HG03139 (cell line): ENCODE measurements around the gene SURF1.
"Not testable (repeated sequence)": the region's sequence is repeated elsewhere in the genome, so short reads cannot be mapped to it uniquely, and the experiment has no call there.

ENCODE experiments used
- ATAC-seq: cut with Tn5 transposase; IDR thresholded peaks from one replicate; pipeline ENCODE4 v1.9.1; 2021; ENCODE audit not compliant: unreplicated experiment

Gene SURF1

DNA sequence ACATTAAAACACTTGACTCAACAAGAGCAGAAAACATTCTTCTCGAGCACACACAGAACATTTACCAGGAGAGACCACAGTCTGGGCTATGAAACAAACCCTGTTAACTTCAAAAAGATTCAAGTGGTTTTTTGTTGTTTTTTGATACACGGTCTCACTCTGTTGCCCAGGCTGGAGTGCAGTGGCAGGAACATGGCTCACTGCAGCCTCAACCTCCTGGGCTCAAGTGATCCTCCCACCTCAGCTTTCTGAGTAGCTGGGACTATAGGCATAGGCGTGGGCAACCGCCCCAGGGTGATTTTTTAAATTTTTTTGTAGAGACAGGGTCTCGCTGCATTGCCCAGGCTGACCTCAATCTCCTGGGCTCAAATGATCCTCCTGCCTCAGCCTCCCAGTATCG, 29.3 kb downstream of the SURF1 start:
- ATAC-seq = not testable (repeated sequence)

- no peak for ATAC-seq
Measured at GRCh38 chr9:133323991-133324703, 32.1 kb downstream of the SURF1 start.

DNA sequence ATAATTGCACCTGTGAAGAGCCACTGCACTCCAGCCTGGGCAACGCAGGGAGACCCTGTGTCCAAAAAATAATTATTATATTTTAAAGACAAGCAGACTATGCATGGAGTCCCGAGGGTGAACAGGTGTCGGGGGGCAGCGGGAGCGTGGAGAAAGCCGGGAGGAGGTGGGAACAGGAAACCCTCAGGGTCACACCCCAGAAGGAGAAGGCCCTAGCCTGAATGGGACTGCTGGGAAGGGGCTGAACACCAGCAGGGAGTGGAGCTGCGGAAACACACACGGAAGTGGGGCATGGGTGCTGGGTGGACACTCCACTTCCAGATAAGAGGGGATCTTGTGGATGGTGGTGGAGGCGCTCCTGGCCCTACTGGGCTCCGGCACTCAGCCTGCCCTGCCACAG, 33.1 kb downstream of the SURF1 start:
- no peak for ATAC-seq

DNA sequence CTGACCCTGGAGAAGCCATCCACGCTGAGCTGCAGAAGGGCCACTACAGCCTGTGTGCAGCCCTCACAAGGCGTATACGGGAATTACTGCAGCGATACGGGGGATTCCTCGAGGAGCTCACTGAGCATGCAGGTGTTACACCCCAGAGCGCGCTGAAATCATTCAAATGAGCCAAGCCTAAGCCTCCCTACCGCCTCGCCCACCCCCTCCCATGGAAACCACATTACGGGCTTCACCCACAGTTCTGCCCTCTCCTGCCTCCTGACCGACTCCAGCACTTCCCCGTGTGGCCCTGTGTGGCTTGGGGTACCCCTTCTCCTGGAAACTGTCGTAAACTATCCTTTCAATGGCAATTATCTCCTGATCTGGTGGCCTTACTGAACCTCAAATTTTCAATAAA, 33.6 kb downstream of the SURF1 start:
- ATAC-seq = no peak

DNA sequence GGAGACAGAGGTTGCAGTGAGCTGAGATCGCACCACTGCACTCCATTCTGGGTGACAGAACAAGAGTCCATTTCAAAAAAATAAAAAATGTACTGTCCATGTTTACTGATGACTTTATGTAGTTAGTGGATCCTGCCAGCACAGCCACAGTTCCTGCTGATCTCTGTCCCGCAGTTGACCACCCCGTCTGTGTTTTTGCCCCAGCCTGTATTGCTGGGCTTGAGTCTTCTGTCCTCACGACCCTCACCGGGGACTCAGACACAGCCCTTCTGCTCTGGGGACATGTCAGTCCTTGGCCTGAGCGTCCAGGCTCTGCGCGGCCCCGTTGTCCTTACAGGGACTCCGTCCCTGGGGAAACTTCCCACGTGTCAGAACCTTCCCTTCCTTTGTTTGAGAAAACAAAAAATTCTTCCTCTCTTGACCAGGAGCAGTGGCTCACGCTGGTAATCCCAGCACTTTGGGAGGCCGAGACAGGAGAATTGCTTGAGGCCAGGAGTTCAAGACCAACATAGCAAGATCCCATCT, 34.8 kb downstream of the SURF1 start:
- no peak for ATAC-seq

- ATAC-seq = no peak
Measured at GRCh38 chr9:133320421-133320881, 35.8 kb downstream of the SURF1 start.

- ATAC-seq = not testable (repeated sequence)
Measured at GRCh38 chr9:133317551-133317950, 38.7 kb downstream of the SURF1 start.

- no peak for ATAC-seq
Measured at GRCh38 chr9:133315997-133316396, 40.3 kb downstream of the SURF1 start.

DNA sequence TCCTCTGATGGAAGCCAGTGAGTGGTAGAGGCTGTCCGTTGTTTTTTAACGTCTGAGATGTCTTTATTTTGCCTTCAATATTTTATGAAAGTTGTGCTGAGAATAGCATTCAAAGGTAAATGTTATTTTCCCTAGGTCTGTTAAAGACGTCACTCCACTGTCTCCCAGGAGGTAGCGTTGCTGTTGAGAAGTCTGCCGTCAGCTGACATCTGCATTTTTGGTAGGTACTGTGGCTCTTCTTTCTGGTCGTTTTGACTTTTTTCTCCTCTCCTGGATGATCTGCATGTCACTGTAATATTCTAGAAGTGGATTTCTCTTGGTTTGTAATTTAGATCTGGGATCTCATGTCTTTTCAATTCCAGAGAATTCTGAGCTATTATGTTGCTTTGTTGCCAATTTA, 46.7 kb downstream of the SURF1 start:
- ATAC-seq = no peak

- ATAC-seq = no peak
Measured at GRCh38 chr9:133307301-133307700, 49.0 kb downstream of the SURF1 start.

- ATAC-seq = no peak
Measured at GRCh38 chr9:133306242-133307204, 49.8 kb downstream of the SURF1 start.

DNA sequence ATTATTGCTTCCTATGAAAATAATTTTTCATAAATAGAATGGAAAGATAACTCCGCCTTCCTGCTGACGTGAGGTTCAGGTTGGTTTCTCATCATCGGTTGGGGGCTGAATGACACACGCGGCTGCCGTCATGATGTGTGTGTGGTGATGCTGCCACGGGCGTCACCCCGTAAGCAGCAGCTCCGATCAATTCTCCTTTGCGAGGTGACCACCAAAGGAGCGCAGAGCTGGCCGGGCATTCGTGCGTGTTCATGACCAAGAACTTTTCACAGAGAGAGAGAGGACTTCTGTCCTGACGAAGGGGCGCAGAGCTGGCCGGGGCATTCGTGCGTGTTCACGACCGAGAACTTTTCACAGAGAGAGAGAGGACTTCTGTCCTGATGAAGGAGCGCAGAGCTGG, 50.6 kb downstream of the SURF1 start:
- no peak for ATAC-seq

DNA sequence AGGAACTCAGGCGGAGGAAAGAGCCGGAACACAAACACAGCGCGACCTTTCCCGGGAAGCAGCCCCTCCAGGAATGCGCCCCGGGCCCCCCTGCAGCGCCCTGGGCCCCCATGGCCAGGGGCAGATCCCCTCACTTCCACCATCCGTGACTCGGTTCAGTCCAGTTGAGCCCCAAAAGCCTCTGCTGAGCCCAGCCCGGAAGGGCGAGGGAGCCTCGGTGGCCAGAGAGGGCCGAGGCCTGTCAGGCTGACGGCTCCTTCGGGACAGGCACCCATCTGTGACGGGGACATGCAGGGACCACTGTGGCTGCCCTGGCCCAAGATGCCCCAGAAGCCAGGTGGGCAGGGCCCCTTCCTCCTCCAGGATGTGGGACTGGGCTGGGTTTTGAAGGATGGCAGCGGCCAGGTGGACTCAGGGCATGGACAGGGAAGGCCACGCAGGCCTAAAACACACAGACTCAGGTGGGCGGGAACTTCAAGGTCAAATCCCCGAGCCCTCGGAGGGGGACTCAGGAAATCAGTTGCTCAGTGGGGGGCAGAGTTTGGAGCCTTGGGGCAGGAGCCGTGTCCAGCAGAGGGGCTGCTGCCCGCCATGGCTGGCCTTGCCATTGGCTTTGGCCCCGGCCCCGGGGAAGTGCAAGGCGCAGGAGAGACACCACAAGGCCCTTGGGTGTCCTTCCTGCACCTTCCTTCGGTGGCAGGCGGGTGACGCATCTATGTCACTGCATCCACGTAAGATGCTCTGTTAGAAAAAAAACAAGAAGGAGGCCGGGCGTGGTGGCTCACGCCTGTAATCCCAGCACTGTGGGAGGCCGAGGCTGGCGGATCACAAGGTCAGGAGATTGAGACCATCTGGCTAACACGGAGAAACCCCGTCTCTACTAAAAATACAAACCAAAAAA, 51.6 kb downstream of the SURF1 start:
- no peak for ATAC-seq

DNA sequence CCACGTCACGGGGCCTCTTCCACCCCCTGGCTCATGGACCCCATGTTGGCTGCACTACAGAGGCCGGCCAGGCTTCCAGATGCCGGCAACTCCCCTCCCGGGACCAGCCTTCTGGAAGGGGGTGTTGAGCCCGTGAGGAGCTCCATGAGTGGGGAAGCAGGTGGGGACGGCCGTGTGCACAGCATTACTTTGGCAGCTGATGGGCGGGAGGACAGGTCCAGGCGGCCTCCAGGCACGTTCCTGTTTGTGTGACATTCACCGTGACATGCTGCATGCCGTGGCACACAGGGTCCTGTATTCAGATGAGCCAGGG, 52.2 kb downstream of the SURF1 start:
- no peak for ATAC-seq

DNA sequence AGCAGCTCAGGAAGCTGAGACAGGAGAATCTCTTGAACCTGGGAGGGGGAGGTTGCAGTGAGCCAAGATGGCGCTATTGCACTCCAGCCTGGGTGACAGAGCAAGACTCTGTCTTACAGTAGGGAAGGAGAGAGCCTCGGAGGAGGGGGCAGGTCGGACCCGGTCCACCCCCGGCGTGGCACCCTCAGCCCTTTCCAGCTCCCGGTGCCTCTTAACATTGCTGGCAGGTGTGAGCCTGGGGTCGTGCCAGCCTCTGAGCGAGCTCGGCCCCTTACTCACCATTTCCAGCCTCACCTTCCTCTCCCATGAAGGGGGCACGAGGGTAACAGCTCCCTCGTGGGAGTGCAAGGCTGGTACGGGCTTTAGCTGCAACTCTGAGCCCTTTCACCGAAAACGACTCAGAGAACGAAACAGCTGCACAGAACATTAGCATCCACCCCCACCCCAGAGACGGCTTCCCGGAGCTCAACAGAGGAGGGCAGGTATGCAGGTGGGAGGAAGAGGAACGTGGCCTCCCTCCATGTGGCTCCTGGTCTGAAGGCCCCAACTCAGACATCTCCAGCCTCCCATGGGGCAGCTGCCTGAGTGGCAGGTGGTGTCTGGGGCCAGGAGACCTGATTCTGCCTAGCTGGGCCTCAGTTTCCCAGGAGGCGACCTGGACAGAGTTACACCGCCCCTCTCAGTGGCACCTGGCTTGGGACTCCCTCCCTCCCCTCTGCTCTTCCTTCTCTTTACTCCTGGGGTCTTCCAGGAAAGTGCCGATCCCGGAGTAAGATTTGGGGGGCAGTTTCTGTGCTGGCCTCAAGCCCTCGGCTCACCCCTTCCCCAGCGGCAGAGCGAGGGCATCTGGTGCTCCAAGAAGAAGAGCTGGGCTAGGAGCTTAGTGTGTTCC, 52.8 kb downstream of the SURF1 start:
- ATAC-seq = no peak
